CD4-positive, CD25-positive, alpha-beta regulatory T cell (primary cell): ENCODE results near the gene TCAP. TPM values are rescaled to one million over a fixed set of nuclear protein-coding genes. Genes with fewer than 3 reads are reported as not detected.
A peak's percentile ranks its signal among the peaks of the same experiment; 100 is the strongest.

Experiments used
- ATAC-seq, 2 donors: fragments of 150-1000 bp; cut with Tn5 transposase; one replicate each; pipeline ENCODE4 v1.10.0; 2021; ENCODE audit warnings: low read depth in 2 of 2, moderate number of reproducible peaks in 2 of 2, moderate library complexity in 1 of 2
- DNase-seq, 3 donors: peaks; one replicate each; pipeline versions ENCODE4 v3.0.0 to v3.0.0-alpha.2; 2012 to 2022; ENCODE audit warnings: mixed read lengths in 1 of 3
- H3K27ac ChIP-seq: one replicate; pipeline ENCODE4 v1.7.0; 2013; ENCODE audit warnings: mild to moderate bottlenecking, low read length; ENCODE audit not compliant: insufficient read depth, poor library complexity, severe bottlenecking
- H3K27me3 ChIP-seq: one replicate; pipeline ENCODE4 v1.7.0; 2013; ENCODE audit warnings: low read length; ENCODE audit not compliant: control insufficient read depth, insufficient read depth
- H3K36me3 ChIP-seq: one replicate; pipeline ENCODE4 v1.7.0; 2013; ENCODE audit warnings: mild to moderate bottlenecking, low read length, moderate library complexity; ENCODE audit not compliant: control insufficient read depth, insufficient read depth
- H3K4me1 ChIP-seq: 2 replicates; pipeline ENCODE4 v1.7.0; 2013; ENCODE audit warnings: mild to moderate bottlenecking, low read length; ENCODE audit not compliant: insufficient read depth, control insufficient read depth, poor library complexity, severe bottlenecking
- H3K4me3 ChIP-seq: one replicate; pipeline ENCODE4 v1.7.0; 2013; ENCODE audit warnings: low read depth, mild to moderate bottlenecking, low read length, moderate library complexity
- H3K9me3 ChIP-seq, 2 experiments: 1 replicate in 1 of 2; 2 replicates in 1 of 2; pipeline ENCODE4 v1.7.0; 2013; ENCODE audit warnings: low read length in 2 of 2, mild to moderate bottlenecking in 1 of 2, moderate library complexity in 1 of 2; ENCODE audit not compliant: control insufficient read depth in 2 of 2
- H3K27ac Mint-ChIP-seq, 3 donors: one replicate each; pipeline ENCODE4 v1.8.0; 2020 to 2022; ENCODE audit warnings: mild to moderate bottlenecking in 3 of 3, mixed read lengths in 3 of 3, moderate library complexity in 2 of 3
- H3K27me3 Mint-ChIP-seq: one replicate; pipeline ENCODE4 v1.8.0; 2022; ENCODE audit warnings: mild to moderate bottlenecking, mixed read lengths
- H3K36me3 Mint-ChIP-seq: one replicate; pipeline ENCODE4 v1.8.0; 2020; ENCODE audit warnings: mixed read lengths
- H3K4me1 Mint-ChIP-seq, 4 donors: one replicate each; pipeline ENCODE4 v1.8.0; 2020 to 2022; ENCODE audit warnings: mixed read lengths in 4 of 4, mild to moderate bottlenecking in 1 of 4
- H3K4me3 Mint-ChIP-seq, 4 donors: one replicate each; pipeline ENCODE4 v1.8.0; 2020 to 2022; ENCODE audit warnings: mild to moderate bottlenecking in 4 of 4, mixed read lengths in 4 of 4, moderate library complexity in 3 of 4
- H3K9me3 Mint-ChIP-seq, 7 donors: one replicate each; pipeline ENCODE4 v1.8.0; 2020 to 2022; ENCODE audit warnings: mixed read lengths in 7 of 7, mild to moderate bottlenecking in 3 of 7, moderate library complexity in 2 of 7
- polyA plus RNA-seq, 4 donors: library from polyadenylated mRNA; unstranded; fragments of 300-500 nt; fragmentation: Illumina TruSeq; gene quantifications; one replicate each; pipeline ENCODE4 v1.2.3, GENCODE V29; 2021
- total RNA-seq: library from RNA; stranded (reverse); gene quantifications from one replicate; pipeline ENCODE4 v1.2.3, GENCODE V29; 2022

Gene TCAP
- total and polyA plus RNA-seq, 5 donors from 2014 or later = 0.07 to 3.4 TPM; not detected in 3

- H3K9me3 Mint-ChIP-seq = no peaks in the 10 kb centered on the region
- Histone ChIP-seq H3K27ac (no peak overlapping the region), H3K4me1 (peaks cover 32% of the 10 kb centered on the region), H3K36me3 (no peaks in the 10 kb centered on the region), H3K27me3 (peaks cover 2% of the 10 kb centered on the region), H3K9me3 (no peaks in the 10 kb centered on the region), H3K4me3 (no peak overlapping the region)
- no peak for ATAC-seq
- peaks cover 0 to 35% (median 14%) of the 10 kb centered on the region in 4 donors for H3K4me1 Mint-ChIP-seq
- H3K27ac Mint-ChIP-seq = peak overlapping the region in 1 of 3 donors; percentile 90
- no peaks in the 10 kb centered on the region for H3K36me3 Mint-ChIP-seq
- no peak overlapping the region for H3K4me3 Mint-ChIP-seq
- H3K27me3 Mint-ChIP-seq = peaks cover 17% of the 10 kb centered on the region
- DNase-seq = no peak
Measured at GRCh38 chr17:39672522-39673334, 7.6 kb downstream of the TCAP start.

- Mint-ChIP-seq H3K36me3 (no peaks in the 10 kb centered on the region), H3K27me3 (peaks cover 14% of the 10 kb centered on the region), H3K27ac (no peak overlapping the region), H3K9me3 (no peaks in the 10 kb centered on the region), H3K4me1 (peaks cover 0 to 39% (median 16%) of the 10 kb centered on the region in 4 donors), H3K4me3 (peak overlapping the region in 1 of 4 donors; percentile 21)
- no peak for ATAC-seq
- no peaks in the 10 kb centered on the region for H3K36me3 ChIP-seq
- H3K27ac ChIP-seq = no peak overlapping the region
- H3K4me1 ChIP-seq = peaks cover 25% of the 10 kb centered on the region
- DNase-seq = no peak
- no peak overlapping the region for H3K4me3 ChIP-seq
- H3K9me3 ChIP-seq = no peaks in the 10 kb centered on the region
- H3K27me3 ChIP-seq = peaks cover 2% of the 10 kb centered on the region
Measured at GRCh38 chr17:39673335-39674081, 8.4 kb downstream of the TCAP start.

DNA sequence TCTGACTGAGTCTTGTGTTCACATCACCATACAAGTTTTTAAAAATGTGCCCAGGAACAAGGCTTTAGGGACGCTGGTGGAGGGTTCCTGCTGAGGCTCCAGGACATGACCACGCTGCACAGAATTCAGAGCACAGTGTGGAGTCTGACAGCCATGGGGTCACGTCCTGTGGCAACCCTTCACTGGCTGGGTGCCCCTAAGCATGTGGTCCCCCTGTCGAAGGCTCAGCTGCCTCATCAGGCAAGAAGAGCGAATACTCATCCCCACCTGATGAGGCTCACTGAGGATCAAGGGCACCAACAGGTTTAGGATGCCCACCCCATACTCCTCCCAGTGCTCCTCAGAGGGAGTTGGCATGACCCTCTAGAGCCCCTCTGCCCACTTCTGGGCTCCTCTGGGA, 9.0 kb downstream of the TCAP start:
- H3K9me3 ChIP-seq = no peaks in the 10 kb centered on the region
- H3K27ac Mint-ChIP-seq = no peak overlapping the region
- H3K27ac ChIP-seq = no peak overlapping the region
- no peaks in the 10 kb centered on the region for H3K36me3 Mint-ChIP-seq
- ATAC-seq (no peak), DNase-seq (no peak)
- no peak overlapping the region for H3K4me3 ChIP-seq
- H3K27me3 ChIP-seq = no peaks in the 10 kb centered on the region
- peaks cover 28% of the 10 kb centered on the region for H3K4me1 ChIP-seq
- H3K4me1 Mint-ChIP-seq = peaks cover under 1 to 43% (median 17%) of the 10 kb centered on the region in 4 donors
- H3K9me3 Mint-ChIP-seq = no peaks in the 10 kb centered on the region
- no peaks in the 10 kb centered on the region for H3K36me3 ChIP-seq
- H3K4me3 Mint-ChIP-seq = no peak overlapping the region
- H3K27me3 Mint-ChIP-seq = peaks cover 7% of the 10 kb centered on the region

- ATAC-seq (no peak), DNase-seq (no peak)
- Mint-ChIP-seq H3K4me3 (peak overlapping the region in 2 of 4 donors; percentile 41 to 46), H3K27me3 (peaks cover 6% of the 10 kb centered on the region), H3K4me1 (peaks cover 7 to 46% (median 24%) of the 10 kb centered on the region in 4 donors), H3K36me3 (peaks cover 4% of the 10 kb centered on the region), H3K27ac (peak overlapping the region in 2 of 3 donors; percentile 52 to 91), H3K9me3 (no peaks in the 10 kb centered on the region)
- no peaks in the 10 kb centered on the region for H3K9me3 ChIP-seq
- H3K4me3 ChIP-seq = no peak overlapping the region
- H3K27me3 ChIP-seq = no peaks in the 10 kb centered on the region
- H3K27ac ChIP-seq = no peak overlapping the region
- peaks cover 34% of the 10 kb centered on the region for H3K4me1 ChIP-seq
- H3K36me3 ChIP-seq = no peaks in the 10 kb centered on the region
Measured at GRCh38 chr17:39674702-39675389, 9.7 kb downstream of the TCAP start.

- ATAC-seq (no peak), DNase-seq (no peak)
- H3K9me3 ChIP-seq = no peaks in the 10 kb centered on the region
- peak overlapping the region; percentile 49 for H3K27ac ChIP-seq
- Mint-ChIP-seq H3K4me1 (peaks cover 14 to 53% (median 30%) of the 10 kb centered on the region in 4 donors), H3K9me3 (no peaks in the 10 kb centered on the region), H3K36me3 (peaks cover 8% of the 10 kb centered on the region), H3K27me3 (peaks cover 2% of the 10 kb centered on the region), H3K27ac (peak overlapping the region; percentile 87 to 93 (median 91)), H3K4me3 (peak overlapping the region in 3 of 4 donors; percentile 37 to 50 (median 46))
- no peak overlapping the region for H3K4me3 ChIP-seq
- H3K27me3 ChIP-seq = no peaks in the 10 kb centered on the region
- peaks cover 41% of the 10 kb centered on the region for H3K4me1 ChIP-seq
- no peaks in the 10 kb centered on the region for H3K36me3 ChIP-seq
Measured at GRCh38 chr17:39675390-39676082, 10.4 kb downstream of the TCAP start.

DNA sequence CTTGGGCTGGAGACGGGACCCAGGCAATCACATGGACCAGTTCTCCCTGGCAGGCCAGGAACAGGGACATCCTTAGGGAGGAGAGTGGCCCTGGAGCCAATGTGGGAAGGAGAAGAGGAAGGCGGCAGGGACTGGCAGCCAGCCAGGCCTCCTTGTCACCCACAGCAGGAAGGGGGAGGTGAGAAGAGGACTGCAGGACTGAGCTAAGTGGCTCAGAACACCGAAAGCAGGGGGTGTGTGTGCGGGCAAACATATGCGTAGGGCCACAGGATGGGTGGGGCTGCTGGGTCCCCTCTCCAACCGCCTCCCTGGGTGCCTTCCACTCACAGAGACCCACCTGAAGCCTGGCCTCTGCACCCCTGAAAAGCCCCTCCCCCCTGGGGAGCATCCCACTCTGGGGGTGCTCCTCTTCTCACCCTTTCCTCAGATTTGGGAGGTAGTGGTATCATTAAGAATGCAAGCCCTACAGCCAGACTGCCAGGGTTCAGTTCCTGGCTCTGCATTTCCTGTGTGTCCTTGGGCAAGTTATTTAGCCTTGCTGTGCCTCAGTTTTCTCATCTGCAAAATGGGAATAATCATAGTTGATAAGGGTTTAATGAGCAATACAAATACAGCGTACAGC, 11.2 kb downstream of the TCAP start:
- peak overlapping the region; percentile 49 for H3K27ac ChIP-seq
- no peaks in the 10 kb centered on the region for H3K27me3 Mint-ChIP-seq
- H3K9me3 Mint-ChIP-seq = no peaks in the 10 kb centered on the region
- peaks cover 43% of the 10 kb centered on the region for H3K4me1 ChIP-seq
- DNase-seq (peak in 2 of 3 donors; percentile 64 to 89), ATAC-seq (peak; percentile 64 to 70)
- no peak overlapping the region for H3K4me3 ChIP-seq
- peaks cover 17 to 59% (median 31%) of the 10 kb centered on the region in 4 donors for H3K4me1 Mint-ChIP-seq
- H3K36me3 ChIP-seq = no peaks in the 10 kb centered on the region
- H3K27me3 ChIP-seq = no peaks in the 10 kb centered on the region
- no peaks in the 10 kb centered on the region for H3K9me3 ChIP-seq
- peak overlapping the region in 3 of 4 donors; percentile 37 to 57 (median 50) for H3K4me3 Mint-ChIP-seq
- H3K27ac Mint-ChIP-seq = peak overlapping the region; percentile 87 to 93 (median 91)
- H3K36me3 Mint-ChIP-seq = peaks cover 12% of the 10 kb centered on the region

DNA sequence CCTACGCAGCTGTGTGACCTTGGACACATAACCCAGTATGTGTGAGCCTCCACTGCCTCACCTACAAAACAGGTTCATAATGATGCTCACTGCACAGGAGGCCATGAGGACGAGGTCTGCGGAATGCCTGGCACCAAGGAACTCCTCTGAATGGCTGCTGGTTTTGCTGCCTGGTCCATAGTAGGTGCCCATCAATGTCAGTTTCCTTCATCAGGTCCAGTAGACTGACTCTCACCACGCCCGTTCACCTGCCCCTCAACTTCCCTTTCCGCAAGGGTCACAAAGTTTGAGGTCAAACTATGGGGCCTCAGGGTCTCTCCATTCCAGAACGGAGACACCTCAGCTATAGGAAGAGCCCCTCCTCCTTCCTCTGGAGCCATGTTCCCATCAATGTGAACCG, 11.9 kb downstream of the TCAP start:
- Mint-ChIP-seq H3K4me1 (peaks cover 17 to 59% (median 29%) of the 10 kb centered on the region in 4 donors), H3K27me3 (no peaks in the 10 kb centered on the region)

More for the DNA sequence above, 11.9 kb downstream of the TCAP start:
- ATAC-seq (no peak), DNase-seq (no peak)
- peak overlapping the region in 1 of 4 donors; percentile 46 for H3K4me3 Mint-ChIP-seq
- Histone ChIP-seq H3K9me3 (no peaks in the 10 kb centered on the region), H3K4me3 (no peak overlapping the region), H3K27me3 (no peaks in the 10 kb centered on the region), H3K36me3 (no peaks in the 10 kb centered on the region), H3K4me1 (peaks cover 43% of the 10 kb centered on the region), H3K27ac (no peak overlapping the region)
- H3K9me3 Mint-ChIP-seq = no peaks in the 10 kb centered on the region
- peak overlapping the region; percentile 87 to 93 (median 91) for H3K27ac Mint-ChIP-seq
- H3K36me3 Mint-ChIP-seq = peaks cover 13% of the 10 kb centered on the region
